Fibroblast of mammary gland (primary cell): Measurements from ENCODE around the gene HK2.

Experiments used
- DNase-seq: peaks from one replicate; pipeline ENCODE4 v3.0.0-alpha.2; 2010; ENCODE audit warnings: low read depth
- H3K4me3 ChIP-seq: 2 replicates; pipeline ENCODE4 v1.5.1; 2011; ENCODE audit warnings: low read depth, mild to moderate bottlenecking, low read length, moderate library complexity; ENCODE audit not compliant: control insufficient read depth
- TF ChIP-seq, protein P1 (sequence below): conservative IDR thresholded peaks from 2 replicates; pipeline ENCODE4 v1.5.1; 2011; ENCODE audit warnings: low read depth, low read length, inconsistent platforms; ENCODE audit not compliant: control insufficient read depth, insufficient read depth

HK2 gene

DNA sequence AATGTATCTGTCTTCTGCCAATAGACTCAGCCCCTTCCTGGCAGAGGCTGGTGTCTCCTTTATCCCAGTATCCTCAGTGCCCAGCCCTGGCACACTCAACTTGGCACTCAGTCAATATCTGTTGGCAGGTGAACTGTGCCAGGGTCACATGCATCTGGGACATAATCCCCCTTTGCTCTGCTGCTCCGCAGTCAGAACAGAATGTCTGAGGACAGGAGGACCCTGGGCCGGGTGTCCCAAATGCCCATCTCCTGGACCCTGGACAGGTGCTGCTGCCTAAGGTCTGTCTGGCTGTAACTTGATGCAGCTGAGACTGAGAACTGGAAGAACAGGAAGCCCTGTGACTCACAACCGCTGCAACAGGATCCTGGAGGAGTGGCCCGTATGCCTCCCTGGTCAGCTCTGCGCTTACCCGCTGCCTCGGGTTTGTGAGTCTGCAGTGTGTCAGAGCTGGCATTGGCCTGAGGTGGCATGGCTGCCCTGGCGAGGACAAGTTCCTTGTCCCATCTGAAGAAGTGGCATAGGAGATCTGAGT lies 11.4 kb downstream of the HK2 start:
- TF ChIP-seq, protein P1, sequence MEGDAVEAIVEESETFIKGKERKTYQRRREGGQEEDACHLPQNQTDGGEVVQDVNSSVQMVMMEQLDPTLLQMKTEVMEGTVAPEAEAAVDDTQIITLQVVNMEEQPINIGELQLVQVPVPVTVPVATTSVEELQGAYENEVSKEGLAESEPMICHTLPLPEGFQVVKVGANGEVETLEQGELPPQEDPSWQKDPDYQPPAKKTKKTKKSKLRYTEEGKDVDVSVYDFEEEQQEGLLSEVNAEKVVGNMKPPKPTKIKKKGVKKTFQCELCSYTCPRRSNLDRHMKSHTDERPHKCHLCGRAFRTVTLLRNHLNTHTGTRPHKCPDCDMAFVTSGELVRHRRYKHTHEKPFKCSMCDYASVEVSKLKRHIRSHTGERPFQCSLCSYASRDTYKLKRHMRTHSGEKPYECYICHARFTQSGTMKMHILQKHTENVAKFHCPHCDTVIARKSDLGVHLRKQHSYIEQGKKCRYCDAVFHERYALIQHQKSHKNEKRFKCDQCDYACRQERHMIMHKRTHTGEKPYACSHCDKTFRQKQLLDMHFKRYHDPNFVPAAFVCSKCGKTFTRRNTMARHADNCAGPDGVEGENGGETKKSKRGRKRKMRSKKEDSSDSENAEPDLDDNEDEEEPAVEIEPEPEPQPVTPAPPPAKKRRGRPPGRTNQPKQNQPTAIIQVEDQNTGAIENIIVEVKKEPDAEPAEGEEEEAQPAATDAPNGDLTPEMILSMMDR, result no peak
- peak; percentile 94 for DNase-seq
- H3K4me3 ChIP-seq, result no peak overlapping the region

DNA sequence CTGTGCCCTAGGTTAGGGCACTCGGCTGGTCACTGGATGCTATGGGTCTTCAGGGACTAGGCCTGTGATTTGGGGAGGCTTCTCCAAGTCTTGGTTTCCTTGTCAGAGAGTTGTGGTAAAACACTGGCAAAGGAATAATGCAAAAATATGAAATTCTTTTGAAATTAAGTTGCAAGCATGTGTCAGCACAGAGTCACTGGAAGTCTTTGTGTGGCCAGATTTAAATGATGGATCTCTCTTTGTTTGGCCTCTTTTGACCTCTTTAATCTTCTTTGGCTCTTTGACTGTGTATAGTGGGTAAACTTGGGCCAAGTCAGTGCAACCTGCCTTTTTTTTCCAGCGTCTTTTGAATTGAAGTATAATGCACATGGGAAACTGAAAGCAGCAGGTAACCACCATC lies 12.1 kb downstream of the HK2 start:
- TF ChIP-seq, protein P1, result no peak
- no peak overlapping the region for H3K4me3 ChIP-seq
- peak; percentile 59 for DNase-seq

DNA sequence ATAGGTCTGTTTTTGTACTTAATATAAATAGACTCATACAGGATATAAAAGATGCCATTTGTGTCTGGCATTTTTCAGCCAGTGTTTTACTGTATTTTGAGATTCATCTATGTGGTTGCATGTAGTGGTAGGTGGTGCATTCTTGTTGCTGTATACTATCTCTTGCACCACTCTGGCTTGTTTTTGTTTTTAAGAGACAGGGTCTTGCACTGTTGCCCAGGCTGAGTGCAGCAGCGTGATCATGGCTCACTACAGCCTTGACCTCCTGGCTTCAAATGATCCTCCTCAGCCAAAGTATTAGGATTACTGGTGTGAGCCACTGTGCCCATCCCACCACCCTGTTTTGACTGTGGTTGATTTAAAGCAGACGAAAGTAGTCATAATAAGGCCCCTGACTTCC lies 12.6 kb downstream of the HK2 start:
- no peak for DNase-seq
- TF ChIP-seq, protein P1, result no peak
- H3K4me3 ChIP-seq, result no peak overlapping the region

DNA sequence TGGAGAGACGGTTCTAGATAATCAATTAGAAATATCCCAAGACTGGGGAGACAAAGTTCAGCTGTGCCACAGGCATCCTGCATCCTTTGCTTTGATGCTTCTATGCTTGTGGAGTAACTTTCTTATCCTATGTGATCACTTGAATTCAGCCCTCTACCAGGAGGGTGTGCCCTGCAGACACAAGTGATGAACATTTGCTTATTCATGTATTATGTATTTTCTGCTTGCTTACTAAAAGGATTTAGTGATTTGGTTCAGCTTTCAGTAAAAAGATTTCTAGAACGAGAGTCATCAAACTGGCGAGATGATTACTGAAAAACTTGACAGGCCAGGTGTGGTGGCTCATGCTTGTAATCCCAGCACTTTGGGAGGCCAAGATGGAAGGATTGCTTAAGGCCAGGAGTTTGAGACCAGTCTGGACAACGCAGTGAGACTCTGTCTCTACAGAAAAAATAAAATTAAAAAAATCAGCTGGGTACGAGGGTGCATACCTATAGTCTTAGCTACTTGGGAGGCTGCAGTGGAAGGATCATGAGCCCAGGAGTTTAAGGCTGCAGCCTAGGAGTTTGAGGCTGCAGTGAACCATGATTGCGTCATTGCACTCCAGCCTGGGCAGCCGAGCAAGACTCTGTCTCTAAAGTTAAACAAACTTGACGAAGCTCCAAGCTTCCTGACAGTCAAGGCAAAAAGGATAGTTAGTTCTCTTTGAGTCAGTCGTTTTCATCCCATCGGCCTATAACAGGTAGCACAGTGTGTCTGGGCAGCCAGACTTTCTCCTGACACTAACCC lies 13.3 kb downstream of the HK2 start:
- TF ChIP-seq, protein P1, result no peak
- DNase-seq, result peak; percentile 20
- no peak overlapping the region for H3K4me3 ChIP-seq

DNA sequence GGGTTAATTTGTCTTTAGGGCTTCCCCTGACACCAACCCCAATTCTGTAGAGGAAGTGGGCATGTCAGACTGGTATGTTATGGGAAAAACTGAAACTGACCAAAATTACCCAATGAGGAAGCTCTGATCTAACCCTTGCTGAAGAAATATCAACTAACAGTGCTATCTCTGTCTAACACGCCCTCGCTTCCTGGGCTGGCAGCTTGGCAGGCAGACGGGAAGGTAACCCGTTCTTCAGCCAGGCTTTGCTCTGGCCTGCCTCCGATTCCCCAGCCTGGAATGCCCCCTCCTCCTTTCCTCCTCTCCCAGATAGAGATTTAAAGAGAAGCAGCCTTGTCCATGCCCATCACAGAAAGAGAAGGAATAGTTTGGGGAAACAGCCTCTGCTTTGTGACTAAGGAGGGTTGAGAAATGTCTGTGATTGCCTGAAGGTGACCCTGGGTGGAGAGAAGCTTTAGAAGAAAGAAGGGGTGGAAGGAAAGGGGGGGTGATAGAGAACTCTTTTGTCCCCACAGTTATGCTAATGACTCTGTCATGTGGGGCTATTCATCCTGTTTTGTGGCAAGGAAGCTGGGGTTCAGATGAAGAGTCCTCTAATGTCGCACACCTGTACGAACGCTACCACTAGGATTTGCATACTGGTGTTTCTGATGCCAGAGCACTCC lies 15.4 kb downstream of the HK2 start:
- DNase-seq, result no peak
- TF ChIP-seq, protein P1, result no peak
- H3K4me3 ChIP-seq, result no peak overlapping the region

DNA sequence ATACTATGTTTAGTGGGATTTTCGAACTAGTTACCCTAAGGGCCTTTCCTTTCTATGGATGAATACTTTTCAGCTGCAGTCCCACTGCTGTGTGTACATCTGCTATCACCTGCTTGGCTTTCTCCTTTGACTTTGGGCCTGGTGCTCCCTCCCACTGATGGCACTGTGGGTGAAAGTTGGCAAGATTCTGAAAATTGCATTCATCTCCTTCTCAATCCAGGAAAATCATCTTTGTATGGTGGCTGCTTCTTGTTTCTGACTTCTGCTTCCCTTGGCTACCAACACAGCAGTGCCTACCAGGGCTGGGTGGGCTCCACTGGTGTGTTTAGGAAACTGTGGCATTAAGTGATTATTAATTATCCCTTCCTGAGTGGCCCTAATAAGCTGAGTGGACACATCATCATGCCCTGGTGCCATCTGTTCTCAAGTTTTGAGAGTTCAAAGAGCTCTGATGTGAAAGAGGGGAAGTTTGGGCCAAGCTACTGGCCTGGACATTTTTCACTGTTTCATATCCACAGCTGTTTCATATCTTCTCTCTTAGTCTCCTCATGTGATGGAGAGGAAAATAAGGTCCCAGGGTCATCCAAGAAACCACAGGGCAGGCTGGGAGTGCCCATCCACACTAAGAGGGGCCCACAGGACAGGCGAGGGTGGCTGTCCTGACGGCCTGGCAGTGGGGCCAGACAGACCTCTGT lies 16.7 kb downstream of the HK2 start:
- no peak overlapping the region for H3K4me3 ChIP-seq
- TF ChIP-seq, protein P1, result no peak
- DNase-seq, result no peak
